HepG2 (cell line): ENCODE measurements around the gene HHLA2. TPM values are rescaled to one million over a fixed set of nuclear protein-coding genes. Genes with fewer than 3 reads are reported as not detected.

Source experiments
- AHR ChIP-seq: IDR thresholded peaks from 2 replicates; pipeline ENCODE4 v1.6.1; 2018; ENCODE audit warnings: missing genetic modification reagents, missing compliant biosample characterization
- FOXP1 ChIP-seq, 2 experiments: fragments of 450-650 bp in 1 of 2; IDR thresholded peaks; 2 replicates each; pipeline ENCODE4 v1.6.1; 2017 to 2018; ENCODE audit warnings: antibody characterized with exemption in 1 of 2
- RAD21 ChIP-seq: fragments of 450-650 bp; formaldehyde crosslinking; IDR thresholded peaks from 2 replicates; pipeline ENCODE4 v1.5.0; 2020; ENCODE audit warnings: mild to moderate bottlenecking
- SRY ChIP-seq: sonication (generic); formaldehyde crosslinking; IDR thresholded peaks from 2 replicates; pipeline ENCODE4 v1.8.0; 2022; ENCODE audit warnings: mild to moderate bottlenecking, missing genetic modification reagents
- ZBTB20 ChIP-seq: sonication (generic); formaldehyde crosslinking; IDR thresholded peaks from 2 replicates; pipeline ENCODE4 v1.8.1; 2023; ENCODE audit warnings: missing genetic modification reagents, low read depth, mild to moderate bottlenecking, borderline replicate concordance
- ZEB1 ChIP-seq: IDR thresholded peaks from 2 replicates; pipeline ENCODE4 v1.6.1; 2012; ENCODE audit warnings: mild to moderate bottlenecking, low read depth, inconsistent platforms; ENCODE audit not compliant: insufficient replicate concordance
- ZNF7 ChIP-seq: IDR thresholded peaks from 2 replicates; pipeline ENCODE4 v1.6.1; 2016; ENCODE audit warnings: missing biosample characterization, missing genetic modification reagents
- ZNF703 ChIP-seq: sonication (generic); formaldehyde crosslinking; IDR thresholded peaks from 2 replicates; pipeline ENCODE4 v1.5.1; 2020; ENCODE audit warnings: missing genetic modification reagents, mild to moderate bottlenecking, moderate library complexity, borderline replicate concordance
- ZNF782 ChIP-seq: sonication (generic); formaldehyde crosslinking; IDR thresholded peaks from 2 replicates; pipeline ENCODE4 v1.4.0; 2020; ENCODE audit warnings: missing genetic modification reagents, mild to moderate bottlenecking, borderline replicate concordance
- ZNF883 ChIP-seq: sonication (generic); formaldehyde crosslinking; IDR thresholded peaks from 2 replicates; pipeline ENCODE4 v1.5.1; 2020; ENCODE audit warnings: mild to moderate bottlenecking, missing genetic modification reagents; ENCODE audit errors: not compliant biosample characterization
- polyA plus RNA-seq, 8 experiments: library from polyadenylated mRNA; depleted of rRNA in 3 of 8; stranded (reverse) in 7 of 8; unstranded in 1 of 8; fragments of >200 nt; fragmentation: Illumina TruSeq in 4 of 8; extraction: Trizol in 4 of 8; gene quantifications; 2 replicates each; pipeline versions ENCODE4 v1.2.1 to v1.2.3, GENCODE V29; 2011 to 2016; ENCODE audit warnings: low read depth in 4 of 8, missing spikeins in 1 of 8, mixed read lengths in 1 of 8; ENCODE audit not compliant: insufficient read depth in 1 of 8
- total RNA-seq, 5 experiments: library from RNA; depleted of rRNA; stranded (reverse); fragments of >200 nt; fragmentation: Illumina TruSeq; extraction: Trizol; gene quantifications; 2 replicates each; pipeline ENCODE4 v1.2.3, GENCODE V29; 2016; ENCODE audit warnings: low read depth in 1 of 5
- TF ChIP-seq, protein P1 (sequence below): sonication (generic); formaldehyde crosslinking; IDR thresholded peaks from 2 replicates; pipeline ENCODE4 v1.4.0; 2020; ENCODE audit warnings: mild to moderate bottlenecking, missing genetic modification reagents
- TF ChIP-seq, protein P2 (sequence below): sonication (generic); formaldehyde crosslinking; IDR thresholded peaks from 2 replicates; pipeline ENCODE4 v1.5.1; 2020; ENCODE audit warnings: missing genetic modification reagents, mild to moderate bottlenecking, borderline replicate concordance
- TF ChIP-seq, protein P3 (sequence below): sonication (generic); formaldehyde crosslinking; IDR thresholded peaks from 2 replicates; pipeline ENCODE4 v1.5.1; 2020; ENCODE audit warnings: missing genetic modification reagents, mild to moderate bottlenecking, borderline replicate concordance
- TF ChIP-seq, protein P4 (sequence below): sonication (generic); formaldehyde crosslinking; IDR thresholded peaks from 2 replicates; pipeline ENCODE4 v1.4.0; 2020; ENCODE audit warnings: missing genetic modification reagents, mild to moderate bottlenecking, borderline replicate concordance

The HHLA2 gene
- total and polyA plus RNA-seq, 2 of the 13 experiments (the other 11 are each of a cell fraction or from before 2014, with no cell fraction given), result not detected

DNA sequence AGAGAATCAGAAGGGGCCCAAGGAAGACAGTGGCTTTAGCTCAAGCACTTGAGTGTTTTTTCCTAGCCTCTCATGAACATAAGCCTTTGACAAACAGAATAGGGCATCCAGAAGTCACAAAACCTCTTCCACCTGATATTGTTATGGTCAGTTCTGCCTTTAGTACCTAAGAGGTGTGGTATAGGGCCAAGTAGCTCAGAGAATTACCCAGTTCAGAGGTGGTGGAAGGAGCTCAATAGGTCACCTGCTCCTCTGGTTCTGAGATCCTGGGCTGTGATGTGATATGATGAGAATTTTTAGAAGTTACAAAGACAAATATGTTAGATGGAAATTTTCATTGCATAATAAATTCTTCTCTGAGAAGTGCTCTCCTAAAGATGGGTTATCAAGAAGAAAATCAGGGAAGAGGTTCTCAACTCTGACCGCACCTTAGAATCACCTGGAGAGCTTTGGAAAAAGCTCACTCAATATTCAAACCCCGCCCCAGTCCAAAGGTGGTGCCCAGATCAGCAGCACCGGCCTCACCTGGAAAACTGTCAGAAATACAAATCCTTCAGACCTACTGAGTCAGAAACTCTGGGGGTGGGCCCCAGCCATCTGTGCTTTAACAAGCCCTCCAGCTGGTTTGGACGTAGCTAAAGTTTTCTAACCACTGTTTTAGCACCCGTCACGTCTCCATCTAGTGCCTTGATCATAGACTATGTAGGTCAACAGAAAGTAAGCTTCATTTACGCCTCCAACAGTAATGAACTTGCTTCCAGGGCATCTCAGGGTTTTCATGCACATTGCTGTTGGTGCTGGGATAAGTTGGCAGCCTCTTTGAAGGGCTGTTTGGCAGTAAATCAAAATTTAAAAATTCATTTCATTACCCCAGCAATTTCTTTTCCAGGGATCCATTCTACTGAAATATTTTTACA lies 112.8 kb downstream of the HHLA2 start (continued):
- TF ChIP-seq, protein P1, sequence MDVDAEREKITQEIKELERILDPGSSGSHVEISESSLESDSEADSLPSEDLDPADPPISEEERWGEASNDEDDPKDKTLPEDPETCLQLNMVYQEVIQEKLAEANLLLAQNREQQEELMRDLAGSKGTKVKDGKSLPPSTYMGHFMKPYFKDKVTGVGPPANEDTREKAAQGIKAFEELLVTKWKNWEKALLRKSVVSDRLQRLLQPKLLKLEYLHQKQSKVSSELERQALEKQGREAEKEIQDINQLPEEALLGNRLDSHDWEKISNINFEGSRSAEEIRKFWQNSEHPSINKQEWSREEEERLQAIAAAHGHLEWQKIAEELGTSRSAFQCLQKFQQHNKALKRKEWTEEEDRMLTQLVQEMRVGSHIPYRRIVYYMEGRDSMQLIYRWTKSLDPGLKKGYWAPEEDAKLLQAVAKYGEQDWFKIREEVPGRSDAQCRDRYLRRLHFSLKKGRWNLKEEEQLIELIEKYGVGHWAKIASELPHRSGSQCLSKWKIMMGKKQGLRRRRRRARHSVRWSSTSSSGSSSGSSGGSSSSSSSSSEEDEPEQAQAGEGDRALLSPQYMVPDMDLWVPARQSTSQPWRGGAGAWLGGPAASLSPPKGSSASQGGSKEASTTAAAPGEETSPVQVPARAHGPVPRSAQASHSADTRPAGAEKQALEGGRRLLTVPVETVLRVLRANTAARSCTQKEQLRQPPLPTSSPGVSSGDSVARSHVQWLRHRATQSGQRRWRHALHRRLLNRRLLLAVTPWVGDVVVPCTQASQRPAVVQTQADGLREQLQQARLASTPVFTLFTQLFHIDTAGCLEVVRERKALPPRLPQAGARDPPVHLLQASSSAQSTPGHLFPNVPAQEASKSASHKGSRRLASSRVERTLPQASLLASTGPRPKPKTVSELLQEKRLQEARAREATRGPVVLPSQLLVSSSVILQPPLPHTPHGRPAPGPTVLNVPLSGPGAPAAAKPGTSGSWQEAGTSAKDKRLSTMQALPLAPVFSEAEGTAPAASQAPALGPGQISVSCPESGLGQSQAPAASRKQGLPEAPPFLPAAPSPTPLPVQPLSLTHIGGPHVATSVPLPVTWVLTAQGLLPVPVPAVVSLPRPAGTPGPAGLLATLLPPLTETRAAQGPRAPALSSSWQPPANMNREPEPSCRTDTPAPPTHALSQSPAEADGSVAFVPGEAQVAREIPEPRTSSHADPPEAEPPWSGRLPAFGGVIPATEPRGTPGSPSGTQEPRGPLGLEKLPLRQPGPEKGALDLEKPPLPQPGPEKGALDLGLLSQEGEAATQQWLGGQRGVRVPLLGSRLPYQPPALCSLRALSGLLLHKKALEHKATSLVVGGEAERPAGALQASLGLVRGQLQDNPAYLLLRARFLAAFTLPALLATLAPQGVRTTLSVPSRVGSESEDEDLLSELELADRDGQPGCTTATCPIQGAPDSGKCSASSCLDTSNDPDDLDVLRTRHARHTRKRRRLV (CRISPR knock-in tag), result no peak
- TF ChIP-seq, protein P2, sequence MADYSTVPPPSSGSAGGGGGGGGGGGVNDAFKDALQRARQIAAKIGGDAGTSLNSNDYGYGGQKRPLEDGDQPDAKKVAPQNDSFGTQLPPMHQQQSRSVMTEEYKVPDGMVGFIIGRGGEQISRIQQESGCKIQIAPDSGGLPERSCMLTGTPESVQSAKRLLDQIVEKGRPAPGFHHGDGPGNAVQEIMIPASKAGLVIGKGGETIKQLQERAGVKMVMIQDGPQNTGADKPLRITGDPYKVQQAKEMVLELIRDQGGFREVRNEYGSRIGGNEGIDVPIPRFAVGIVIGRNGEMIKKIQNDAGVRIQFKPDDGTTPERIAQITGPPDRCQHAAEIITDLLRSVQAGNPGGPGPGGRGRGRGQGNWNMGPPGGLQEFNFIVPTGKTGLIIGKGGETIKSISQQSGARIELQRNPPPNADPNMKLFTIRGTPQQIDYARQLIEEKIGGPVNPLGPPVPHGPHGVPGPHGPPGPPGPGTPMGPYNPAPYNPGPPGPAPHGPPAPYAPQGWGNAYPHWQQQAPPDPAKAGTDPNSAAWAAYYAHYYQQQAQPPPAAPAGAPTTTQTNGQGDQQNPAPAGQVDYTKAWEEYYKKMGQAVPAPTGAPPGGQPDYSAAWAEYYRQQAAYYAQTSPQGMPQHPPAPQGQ (CRISPR knock-in tag), result no peak
- TF ChIP-seq RAD21 (CRISPR knock-in tag), result no peak
- TF ChIP-seq, protein P3, sequence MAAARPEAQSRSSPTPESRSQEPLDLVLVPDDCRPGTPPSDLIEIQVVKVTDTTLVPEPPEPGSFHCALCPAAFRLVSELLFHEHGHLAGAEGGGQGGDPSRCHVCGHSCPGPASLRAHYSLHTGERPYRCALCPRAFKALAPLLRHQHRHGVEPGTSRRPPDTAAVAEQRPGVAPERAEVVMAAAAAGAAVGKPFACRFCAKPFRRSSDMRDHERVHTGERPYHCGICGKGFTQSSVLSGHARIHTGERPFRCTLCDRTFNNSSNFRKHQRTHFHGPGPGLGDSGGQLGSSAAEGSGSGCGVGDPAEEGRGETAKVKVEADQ, result no peak
- no peak for TF ChIP-seq FOXP1 (IDR thresholded peaks at IDR 0.05)
- no peak for TF ChIP-seq FOXP1 (CRISPR knock-in tag; IDR thresholded peaks at IDR 0.05)
- no peak for TF ChIP-seq ZNF782 (CRISPR knock-in tag)
- no peak for TF ChIP-seq SRY (CRISPR knock-in tag)
- TF ChIP-seq AHR (CRISPR knock-in tag), result no peak
- no peak for TF ChIP-seq ZNF703 (CRISPR knock-in tag)
- TF ChIP-seq ZNF883 (CRISPR knock-in tag), result no peak
- no peak for TF ChIP-seq ZEB1
- TF ChIP-seq, protein P4, sequence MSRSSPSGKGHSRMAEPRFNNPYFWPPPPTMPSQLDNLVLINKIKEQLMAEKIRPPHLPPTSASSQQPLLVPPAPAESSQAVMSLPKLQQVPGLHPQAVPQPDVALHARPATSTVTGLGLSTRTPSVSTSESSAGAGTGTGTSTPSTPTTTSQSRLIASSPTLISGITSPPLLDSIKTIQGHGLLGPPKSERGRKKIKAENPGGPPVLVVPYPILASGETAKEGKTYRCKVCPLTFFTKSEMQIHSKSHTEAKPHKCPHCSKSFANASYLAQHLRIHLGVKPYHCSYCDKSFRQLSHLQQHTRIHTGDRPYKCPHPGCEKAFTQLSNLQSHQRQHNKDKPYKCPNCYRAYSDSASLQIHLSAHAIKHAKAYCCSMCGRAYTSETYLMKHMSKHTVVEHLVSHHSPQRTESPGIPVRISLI (CRISPR knock-in tag), result no peak
- TF ChIP-seq ZBTB20, result no peak
- no peak for TF ChIP-seq ZNF7
- TF ChIP-seq, all 625 proteins: peak for 0
